Endothelial cell of umbilical vein (primary cell): ENCODE results near the gene GRID1. TPM values are rescaled to one million over a fixed set of nuclear protein-coding genes. Genes with fewer than 3 reads are reported as not detected.

Source experiments
- BruUV-seq: library from RNA; stranded (reverse); fragments of 400-500 nt; replicated peaks from 2 replicates; lab custom pipeline; 2021; lab: Mats Ljungman, UMichigan
- CTCF ChIA-PET: fragments of 300-600, 350-600 bp; sonication (Branson Sonifier 250); formaldehyde crosslinking; loops from one replicate; lab custom pipeline; 2021; ENCODE audit warnings: antibody characterized with exemption, inconsistent platforms; lab: Charles Lee
- POLR2A ChIA-PET: fragments of 300-600, 350-600 bp; sonication (Branson Sonifier 250); formaldehyde crosslinking; loops from one replicate; lab custom pipeline; 2021; ENCODE audit warnings: antibody characterized with exemption, inconsistent platforms; lab: Charles Lee
- DNase-seq: peaks from one replicate; pipeline ENCODE4 v3.0.0-alpha.2; 2011; ENCODE audit warnings: low read depth, low spot score
- FAIRE-seq: peaks from 2 replicates; lab custom pipeline; 2011; peaks lifted over from hg19 to GRCh38; lab: Jason Lieb, UNC
- H2AFZ ChIP-seq: 2 replicates; pipeline ENCODE4 v1.6.0; 2012; ENCODE audit warnings: low read depth, low read length, control low read depth, inconsistent platforms
- H3K27ac ChIP-seq: 2 replicates; pipeline ENCODE4 v1.5.1; 2011; ENCODE audit warnings: low read depth, mild to moderate bottlenecking, control low read depth, low read length, moderate library complexity; ENCODE audit not compliant: insufficient read depth
- H3K27me3 ChIP-seq, 2 experiments: 2 replicates each; pipeline versions ENCODE4 v1.6.0 to v1.6.1; 2011; ENCODE audit warnings: low read length in 2 of 2, mixed read lengths in 1 of 2; ENCODE audit not compliant: control insufficient read depth in 2 of 2, insufficient read depth in 2 of 2
- H3K36me3 ChIP-seq, 2 experiments: 2 replicates in 1 of 2; 3 replicates in 1 of 2; pipeline ENCODE4 v1.5.1; 2011; ENCODE audit warnings: low read length in 2 of 2, mild to moderate bottlenecking in 1 of 2, moderate library complexity in 1 of 2; ENCODE audit not compliant: control insufficient read depth in 2 of 2, insufficient read depth in 2 of 2; ENCODE audit errors: extremely low read depth in 1 of 2
- H3K4me1 ChIP-seq: 3 replicates; pipeline ENCODE4 v1.5.1; 2011; ENCODE audit warnings: mild to moderate bottlenecking, low read length; ENCODE audit not compliant: control insufficient read depth, insufficient read depth; ENCODE audit errors: extremely low read depth
- H3K4me2 ChIP-seq: 2 replicates; pipeline ENCODE4 v1.6.1; 2011; ENCODE audit warnings: low read length, control low read depth, mixed read lengths; ENCODE audit not compliant: insufficient read depth
- H3K4me3 ChIP-seq, 3 experiments: fragments of 200-600 bp in 1 of 3; sonication (generic), shearing (Covaris generic) in 1 of 3; replicated peaks in 1 of 3; 2 replicates each; pipeline ENCODE4 v1.5.1; 2011 to 2016; ENCODE audit warnings: control low read depth in 3 of 3, low read length in 3 of 3, mild to moderate bottlenecking in 2 of 3, inconsistent platforms in 1 of 3, low read depth in 1 of 3, moderate library complexity in 1 of 3; ENCODE audit not compliant: insufficient read depth in 1 of 3
- H3K79me2 ChIP-seq: 2 replicates; pipeline ENCODE4 v1.6.0; 2012; ENCODE audit warnings: low read length, inconsistent platforms; ENCODE audit not compliant: control insufficient read depth, insufficient read depth
- H3K9ac ChIP-seq: replicated peaks from 2 replicates; pipeline ENCODE3; 2011; ENCODE audit warnings: low read length, control low read depth; ENCODE audit not compliant: insufficient read depth; ENCODE audit errors: extremely low read depth
- H3K9me1 ChIP-seq: replicated peaks from 3 replicates; pipeline ENCODE4 v1.6.0; 2011; ENCODE audit warnings: mild to moderate bottlenecking, low read length; ENCODE audit not compliant: control insufficient read depth, insufficient read depth; ENCODE audit errors: extremely low read depth
- H3K9me3 ChIP-seq: replicated peaks from 2 replicates; pipeline ENCODE4 v1.5.1; 2012; ENCODE audit warnings: low read length, inconsistent platforms; ENCODE audit not compliant: control insufficient read depth, insufficient read depth
- H4K20me1 ChIP-seq: replicated peaks from 2 replicates; pipeline ENCODE3; 2011; ENCODE audit warnings: mild to moderate bottlenecking, low read length; ENCODE audit not compliant: control insufficient read depth, insufficient read depth; ENCODE audit errors: extremely low read depth
- CTCF ChIP-seq, 2 donors: IDR thresholded peaks; 1 replicate in 1 of 2; 2 replicates in 1 of 2; pipeline ENCODE4 v1.5.1; 2011; ENCODE audit warnings: low read length in 2 of 2, mild to moderate bottlenecking in 2 of 2, moderate library complexity in 2 of 2, control low read depth in 1 of 2, inconsistent platforms in 1 of 2, low read depth in 1 of 2; ENCODE audit not compliant: insufficient read depth in 1 of 2; ENCODE audit errors: extremely low read depth in 1 of 2
- EZH2 ChIP-seq: IDR thresholded peaks from 2 replicates; pipeline ENCODE4 v1.6.1; 2012; ENCODE audit warnings: borderline replicate concordance, low read depth, mild to moderate bottlenecking, moderate library complexity, low read length, inconsistent platforms; ENCODE audit not compliant: severe bottlenecking
- FOS ChIP-seq: IDR thresholded peaks from 2 replicates; pipeline ENCODE4 v1.6.1; 2011; ENCODE audit warnings: mild to moderate bottlenecking, low read length, moderate library complexity, borderline replicate concordance; ENCODE audit not compliant: insufficient read depth
- GATA2 ChIP-seq: IDR thresholded peaks from 2 replicates; pipeline ENCODE4 v1.7.0; 2011; ENCODE audit warnings: low read depth, mild to moderate bottlenecking, moderate library complexity, mixed read lengths, low read length; ENCODE audit not compliant: insufficient read length, insufficient read depth
- JUN ChIP-seq: IDR thresholded peaks from 2 replicates; pipeline ENCODE4 v1.6.1; 2011; ENCODE audit warnings: borderline replicate concordance, low read depth; ENCODE audit not compliant: insufficient read length, insufficient read depth
- MAX ChIP-seq: IDR thresholded peaks from 2 replicates; pipeline ENCODE4 v1.6.1; 2011; ENCODE audit not compliant: insufficient read depth, insufficient read length
- MYC ChIP-seq: IDR thresholded peaks from one replicate; pipeline ENCODE4 v1.6.1; 2011; ENCODE audit warnings: mild to moderate bottlenecking, low read depth, low read length
- POLR2A ChIP-seq: IDR thresholded peaks from 2 replicates; pipeline ENCODE4 v1.6.1; 2012; ENCODE audit warnings: low read depth, mild to moderate bottlenecking, control low read depth, low read length
- POLR2AphosphoS5 ChIP-seq: IDR thresholded peaks from 2 replicates; pipeline ENCODE4 v1.6.1; 2012; ENCODE audit warnings: low read depth, mild to moderate bottlenecking, control low read depth, low read length, moderate library complexity; ENCODE audit not compliant: insufficient read depth
- dilution Hi-C: fragments of 300-500 bp; cut with MboI; formaldehyde crosslinking; loops from one replicate; pipeline ENCODE4 v1.15.0; 2019; ENCODE audit warnings: low sequenced_read_pairs; ENCODE audit not compliant: extremely low pct_ligation_motif_present
- intact Hi-C: fragments of 100-400 bp; cut with micrococcal nuclease; formaldehyde crosslinking; loops from one replicate; pipeline ENCODE4 v1.10.0; 2022
- polyA plus RNA-seq, 4 experiments: library from polyadenylated mRNA; depleted of rRNA in 3 of 4; stranded (reverse) in 3 of 4; unstranded in 1 of 4; fragments of >200 nt; gene quantifications; 2 replicates each; pipeline versions ENCODE4 v1.2.1 to v1.2.3, GENCODE V29; 2011 to 2012; ENCODE audit warnings: missing spikeins in 1 of 4
- total RNA-seq: library from RNA; stranded (reverse); gene quantifications from 2 replicates; pipeline ENCODE4 v1.2.3, GENCODE V29; 2021

The GRID1 gene
- total and polyA plus RNA-seq, 2 donors (not counting 3 experiments of a cell fraction or from before 2014, with no cell fraction given): not detected

GRCh38 chr10:86127274-86127819 is 239.2 kb downstream of the GRID1 start:
- H3K9ac ChIP-seq: no peak overlapping the region
- H3K27me3 ChIP-seq: no peaks in the 10 kb centered on the region
- dilution Hi-C loops (no loop called here), intact Hi-C loops (no loop called here)
- H3K9me1 ChIP-seq: no peaks in the 10 kb centered on the region
- no peaks in the 10 kb centered on the region for H3K36me3 ChIP-seq
- ChIA-PET CTCF (no interaction called here), POLR2A (no interaction called here)
- no peaks in the 10 kb centered on the region for H3K9me3 ChIP-seq
- no peak for TF ChIP-seq POLR2AphosphoS5
- TF ChIP-seq GATA2: no peak
- no peak for TF ChIP-seq EZH2
- TF ChIP-seq MAX: no peak
- TF ChIP-seq FOS: no peak
- TF ChIP-seq JUN: no peak
- TF ChIP-seq POLR2A: no peak
- TF ChIP-seq MYC: no peak
- no peak for TF ChIP-seq CTCF (IDR thresholded peaks at IDR 0.05; ENCODE audit: extremely low read depth in 1 of 2, insufficient read depth in 1 of 2, low read depth in 1 of 2, low read length in 2 of 2)
- no peak overlapping the region for H3K4me2 ChIP-seq
- H3K27ac ChIP-seq: no peak overlapping the region
- no peaks in the 10 kb centered on the region for H4K20me1 ChIP-seq
- H3K4me1 ChIP-seq: no peaks in the 10 kb centered on the region
- no TSS peak for BruUV-seq
- H3K79me2 ChIP-seq: no peaks in the 10 kb centered on the region
- FAIRE-seq (no peak), DNase-seq (no peak)
- H3K4me3 ChIP-seq: no peak overlapping the region
- no peak overlapping the region for H2AFZ ChIP-seq
